ENCODE measurements around the gene KCTD17. TPM values are rescaled to one million over a fixed set of nuclear protein-coding genes. Genes with fewer than 3 reads are reported as not detected.

KCTD17 gene
- total RNA-seq, 1 experiment from 2014 or later: 29.4 TPM

GRCh38 chr22:37077802-37078448 is 26.4 kb downstream of the KCTD17 start:
- peak; percentile 85 for ATAC-seq
- Mint-ChIP-seq H3K9me3 (no peaks in the 10 kb centered on the region), H3K27ac (no peak overlapping the region), H3K27me3 (ENCODE audit: low read depth) (peaks cover 21% of the 10 kb centered on the region), H3K4me1 (peaks cover 8% of the 10 kb centered on the region), H3K4me3 (no peak overlapping the region), H3K36me3 (no peaks in the 10 kb centered on the region)
- TF ChIP-seq ATF6 (CRISPR knock-in tag; IDR thresholded peaks at IDR 0.05): no peak
- TF ChIP-seq CTCF (IDR thresholded peaks at IDR 0.05): peak; percentile 98
- DNase-seq (ENCODE audit: low spot score): peak; percentile 89
- ChIA-PET CTCF (interaction anchor here (1.2 to 2.5 kb wide), 3 partner anchors 33 to 122 kb away, joined by 5 to 11 read pairs (median 5); no protein-coding TSS in a partner anchor), POLR2A (no interaction called here)

DNA sequence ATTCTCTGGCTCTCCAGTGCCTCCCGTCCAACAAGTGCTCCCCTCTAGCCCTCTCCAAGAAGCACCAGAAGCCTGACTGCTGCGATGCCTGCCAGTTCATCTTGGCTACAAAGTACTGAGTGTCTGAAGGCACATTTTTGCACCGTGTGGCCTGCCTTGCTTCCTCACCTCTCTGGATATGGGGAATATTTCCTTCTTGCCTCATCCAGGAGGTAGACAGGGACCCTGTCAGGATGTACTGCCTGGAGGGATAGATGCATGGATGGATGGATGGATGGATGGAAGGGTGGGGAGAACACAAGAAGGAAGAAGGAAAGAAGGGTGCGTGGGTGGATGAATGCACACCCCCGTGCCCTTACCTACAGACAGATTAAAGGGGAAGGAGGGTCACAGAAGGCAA is 27.6 kb downstream of the KCTD17 start:
- Mint-ChIP-seq H3K36me3 (no peaks in the 10 kb centered on the region), H3K27ac (no peak overlapping the region), H3K9me3 (no peaks in the 10 kb centered on the region), H3K4me1 (peaks cover 8% of the 10 kb centered on the region), H3K4me3 (no peak overlapping the region), H3K27me3 (ENCODE audit: low read depth) (peaks cover 24% of the 10 kb centered on the region)
- POLR2A ChIA-PET: no interaction called here
- ATAC-seq (no peak), DNase-seq (ENCODE audit: low spot score) (no peak)
- TF ChIP-seq, protein P1, sequence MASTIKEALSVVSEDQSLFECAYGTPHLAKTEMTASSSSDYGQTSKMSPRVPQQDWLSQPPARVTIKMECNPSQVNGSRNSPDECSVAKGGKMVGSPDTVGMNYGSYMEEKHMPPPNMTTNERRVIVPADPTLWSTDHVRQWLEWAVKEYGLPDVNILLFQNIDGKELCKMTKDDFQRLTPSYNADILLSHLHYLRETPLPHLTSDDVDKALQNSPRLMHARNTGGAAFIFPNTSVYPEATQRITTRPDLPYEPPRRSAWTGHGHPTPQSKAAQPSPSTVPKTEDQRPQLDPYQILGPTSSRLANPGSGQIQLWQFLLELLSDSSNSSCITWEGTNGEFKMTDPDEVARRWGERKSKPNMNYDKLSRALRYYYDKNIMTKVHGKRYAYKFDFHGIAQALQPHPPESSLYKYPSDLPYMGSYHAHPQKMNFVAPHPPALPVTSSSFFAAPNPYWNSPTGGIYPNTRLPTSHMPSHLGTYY (CRISPR knock-in tag; IDR thresholded peaks at IDR 0.05): no peak
- TF ChIP-seq, protein P2, sequence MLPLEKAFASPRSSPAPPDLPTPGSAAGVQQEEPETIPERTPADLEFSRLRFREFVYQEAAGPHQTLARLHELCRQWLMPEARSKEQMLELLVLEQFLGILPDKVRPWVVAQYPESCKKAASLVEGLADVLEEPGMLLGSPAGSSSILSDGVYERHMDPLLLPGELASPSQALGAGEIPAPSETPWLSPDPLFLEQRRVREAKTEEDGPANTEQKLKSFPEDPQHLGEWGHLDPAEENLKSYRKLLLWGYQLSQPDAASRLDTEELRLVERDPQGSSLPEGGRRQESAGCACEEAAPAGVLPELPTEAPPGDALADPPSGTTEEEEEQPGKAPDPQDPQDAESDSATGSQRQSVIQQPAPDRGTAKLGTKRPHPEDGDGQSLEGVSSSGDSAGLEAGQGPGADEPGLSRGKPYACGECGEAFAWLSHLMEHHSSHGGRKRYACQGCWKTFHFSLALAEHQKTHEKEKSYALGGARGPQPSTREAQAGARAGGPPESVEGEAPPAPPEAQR (CRISPR knock-in tag; IDR thresholded peaks at IDR 0.05): no peak
- no peak for TF ChIP-seq ETV6 (CRISPR knock-in tag; IDR thresholded peaks at IDR 0.05)
- CTCF ChIA-PET: interaction anchor here (0.8 to 1.5 kb wide), 8 partner anchors 20 to 181 kb away, joined by 3 to 9 read pairs (median 4); no protein-coding TSS in a partner anchor

DNA sequence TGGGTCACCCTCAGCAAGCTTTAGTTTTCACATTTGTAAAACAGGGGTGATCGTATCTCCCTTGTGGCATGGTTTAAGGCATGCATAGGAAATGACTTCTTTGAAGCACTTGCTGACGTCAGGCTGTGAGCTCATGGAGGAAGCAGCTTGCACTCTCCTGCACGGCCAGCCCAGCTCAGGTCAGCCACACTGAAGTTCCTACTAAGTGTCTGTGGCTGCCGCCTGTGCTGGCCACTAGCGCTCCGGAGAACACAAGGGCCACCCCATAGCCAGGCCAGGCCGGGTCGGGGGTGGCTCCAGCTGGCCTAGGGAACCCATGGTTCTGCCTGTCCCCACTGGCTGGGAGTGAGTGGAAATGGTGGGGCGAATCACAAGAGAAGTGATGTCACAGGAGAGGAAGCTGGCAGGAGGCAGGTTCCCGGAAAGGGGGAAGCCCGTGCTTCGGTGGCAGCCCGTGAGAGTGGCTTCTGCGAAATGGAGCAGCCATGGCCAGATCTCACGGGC is 28.2 kb downstream of the KCTD17 start:
- Mint-ChIP-seq H3K27me3 (ENCODE audit: low read depth) (peaks cover 24% of the 10 kb centered on the region), H3K36me3 (no peaks in the 10 kb centered on the region), H3K27ac (no peak overlapping the region), H3K9me3 (no peaks in the 10 kb centered on the region), H3K4me1 (peaks cover 8% of the 10 kb centered on the region), H3K4me3 (no peak overlapping the region)
- DNase-seq (ENCODE audit: low spot score) (no peak), ATAC-seq (no peak)
- POLR2A ChIA-PET: no interaction called here
- TF ChIP-seq RORB (CRISPR knock-in tag; IDR thresholded peaks at IDR 0.05): no peak
- no peak for TF ChIP-seq ZNF263 (CRISPR knock-in tag; IDR thresholded peaks at IDR 0.05; ENCODE audit: low read depth)
- TF ChIP-seq, protein P2 (CRISPR knock-in tag; IDR thresholded peaks at IDR 0.05): no peak
- TF ChIP-seq, protein P3, sequence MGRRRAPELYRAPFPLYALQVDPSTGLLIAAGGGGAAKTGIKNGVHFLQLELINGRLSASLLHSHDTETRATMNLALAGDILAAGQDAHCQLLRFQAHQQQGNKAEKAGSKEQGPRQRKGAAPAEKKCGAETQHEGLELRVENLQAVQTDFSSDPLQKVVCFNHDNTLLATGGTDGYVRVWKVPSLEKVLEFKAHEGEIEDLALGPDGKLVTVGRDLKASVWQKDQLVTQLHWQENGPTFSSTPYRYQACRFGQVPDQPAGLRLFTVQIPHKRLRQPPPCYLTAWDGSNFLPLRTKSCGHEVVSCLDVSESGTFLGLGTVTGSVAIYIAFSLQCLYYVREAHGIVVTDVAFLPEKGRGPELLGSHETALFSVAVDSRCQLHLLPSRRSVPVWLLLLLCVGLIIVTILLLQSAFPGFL (CRISPR knock-in tag; IDR thresholded peaks at IDR 0.05; ENCODE audit: borderline replicate concordance): no peak
- no peak for TF ChIP-seq NFYB (CRISPR knock-in tag; conservative IDR thresholded peaks at IDR 0.05; ENCODE audit: low read depth)
- TF ChIP-seq CREB1 (CRISPR knock-in tag; IDR thresholded peaks at IDR 0.05): no peak
- no peak for TF ChIP-seq FOXP4 (CRISPR knock-in tag; IDR thresholded peaks at IDR 0.05)
- TF ChIP-seq ATF6 (CRISPR knock-in tag; IDR thresholded peaks at IDR 0.05): no peak
- no peak for TF ChIP-seq ESRRA (CRISPR knock-in tag; IDR thresholded peaks at IDR 0.05; ENCODE audit: borderline replicate concordance)
- TF ChIP-seq PRRX2 (CRISPR knock-in tag; IDR thresholded peaks at IDR 0.05): no peak
- no peak for TF ChIP-seq FOXP1 (CRISPR knock-in tag; IDR thresholded peaks at IDR 0.05; ENCODE audit: borderline replicate concordance)
- TF ChIP-seq SP1 (CRISPR knock-in tag; conservative IDR thresholded peaks at IDR 0.05): no peak
- TF ChIP-seq TEAD1 (CRISPR knock-in tag; IDR thresholded peaks at IDR 0.05): no peak
- no peak for TF ChIP-seq TEAD4 (CRISPR knock-in tag; IDR thresholded peaks at IDR 0.05)
- CTCF ChIA-PET: interaction anchor here (0.8 to 1.5 kb wide), 8 partner anchors 19 to 180 kb away, joined by 3 to 9 read pairs (median 4); no protein-coding TSS in a partner anchor

Data from WTC11 (cell line).